K562 (cell line): Measurements from ENCODE around the gene SLC16A1. TPM values are rescaled to one million over a fixed set of nuclear protein-coding genes. Genes with fewer than 3 reads are reported as not detected.

Source experiments
- ATAC-seq: fragments of 200-7000 bp; cut with Tn5 transposase; 3 replicates; pipeline ENCODE4 v1.9.1; 2020; ENCODE audit warnings: moderate library complexity
- BruUV-seq: library from RNA; stranded (reverse); fragments of 400-500 nt; replicated peaks from 2 replicates; lab custom pipeline; 2021; lab: Mats Ljungman, UMichigan
- CTCF ChIA-PET: fragments of 300-600 bp; formaldehyde crosslinking; extraction: SDS; loops from one replicate; lab custom pipeline; 2021; ENCODE audit warnings: low intra/inter-chr PET ratio; lab: Yijun Ruan, JAX
- POLR2A ChIA-PET: fragments of 300-600, 350-650 bp; sonication (Branson Sonifier 250); formaldehyde crosslinking; extraction: SDS; loops from one replicate; lab custom pipeline; 2021; ENCODE audit warnings: antibody characterized with exemption, inconsistent platforms; lab: Yijun Ruan, JAX
- DNase-seq, 4 experiments: peaks; one replicate each; pipeline versions ENCODE4 v3.0.0 to v3.0.0-alpha.2; 2011 to 2018; ENCODE audit warnings: low spot score in 3 of 4, mixed read lengths in 3 of 4; ENCODE audit errors: extremely low read depth in 1 of 4
- FAIRE-seq: peaks from 2 replicates; lab custom pipeline; 2011; peaks lifted over from hg19 to GRCh38; lab: Jason Lieb, UNC
- H2AFZ ChIP-seq: 2 replicates; pipeline ENCODE4 v1.6.0; 2011; ENCODE audit warnings: low read depth, low read length, control low read depth, inconsistent platforms
- H3K27ac ChIP-seq: fragments of 200-600 bp; 3 replicates; pipeline ENCODE4 v1.8.0; 2011; ENCODE audit warnings: low read depth, mild to moderate bottlenecking, control low read depth, inconsistent platforms, low read length, moderate library complexity, mixed read lengths; ENCODE audit errors: extremely low read depth
- H3K27me3 ChIP-seq, 2 experiments: fragments of 300-600 bp in 1 of 2; 2 replicates in 1 of 2; 3 replicates in 1 of 2; pipeline versions ENCODE4 v1.6.0 to v1.8.0; 2011; ENCODE audit warnings: inconsistent platforms in 2 of 2, low read length in 2 of 2, mild to moderate bottlenecking in 1 of 2, mixed read lengths in 1 of 2, moderate library complexity in 1 of 2; ENCODE audit not compliant: control insufficient read depth in 2 of 2, insufficient read depth in 2 of 2
- H3K36me3 ChIP-seq: fragments of 300-600 bp; 3 replicates; pipeline ENCODE4 v1.8.0; 2011; ENCODE audit warnings: mild to moderate bottlenecking, low read length, inconsistent platforms; ENCODE audit not compliant: control insufficient read depth, insufficient read depth
- H3K4me1 ChIP-seq, 2 experiments: fragments of 200-600 bp in 1 of 2; replicated peaks in 1 of 2; 2 replicates in 1 of 2; 3 replicates in 1 of 2; pipeline versions ENCODE4 v1.5.1 to v1.8.0; 2011; ENCODE audit warnings: inconsistent platforms in 2 of 2, low read length in 2 of 2, mild to moderate bottlenecking in 1 of 2, mixed read lengths in 1 of 2, moderate library complexity in 1 of 2; ENCODE audit not compliant: control insufficient read depth in 2 of 2, insufficient read depth in 2 of 2
- H3K4me2 ChIP-seq: 2 replicates; pipeline ENCODE4 v1.6.1; 2011; ENCODE audit warnings: low read length, control low read depth, inconsistent platforms, mixed read lengths; ENCODE audit not compliant: insufficient read depth
- H3K4me3 ChIP-seq: fragments of 200-600 bp; sonication (generic), shearing (Covaris generic); 2 replicates; pipeline ENCODE4 v1.5.1; 2016; ENCODE audit warnings: control low read depth, inconsistent platforms
- H3K79me2 ChIP-seq: fragments of 200-600 bp; 3 replicates; pipeline ENCODE4 v1.8.0; 2011; ENCODE audit warnings: low read length, inconsistent platforms; ENCODE audit not compliant: control insufficient read depth, insufficient read depth
- H3K9ac ChIP-seq, 2 experiments: 2 replicates each; pipeline versions ENCODE4 v1.6.0 to v1.6.1; 2011; ENCODE audit warnings: low read depth in 2 of 2, low read length in 2 of 2, control low read depth in 1 of 2, inconsistent platforms in 1 of 2, mild to moderate bottlenecking in 1 of 2, mixed read lengths in 1 of 2; ENCODE audit not compliant: insufficient read depth in 1 of 2
- H3K9me1 ChIP-seq: one replicate; pipeline ENCODE4 v1.6.0; 2011; ENCODE audit warnings: inconsistent platforms, mild to moderate bottlenecking, low read length, moderate library complexity; ENCODE audit not compliant: control insufficient read depth, insufficient read depth
- H3K9me3 ChIP-seq: replicated peaks from 2 replicates; pipeline ENCODE4 v1.5.1; 2011; ENCODE audit warnings: low read depth, low read length, inconsistent platforms; ENCODE audit not compliant: control insufficient read depth, insufficient read depth
- H4K20me1 ChIP-seq: replicated peaks from 2 replicates; pipeline ENCODE4 v1.6.1; 2011; ENCODE audit warnings: low read length, inconsistent platforms, mixed read lengths; ENCODE audit not compliant: control insufficient read depth, insufficient read depth
- ETV5 ChIP-seq: sonication (generic); formaldehyde crosslinking; IDR thresholded peaks from 2 replicates; pipeline ENCODE4 v1.4.0; 2020; ENCODE audit warnings: low read depth, mild to moderate bottlenecking, missing genetic modification reagents
- ILF3 ChIP-seq: fragments of 450-650 bp; IDR thresholded peaks from 2 replicates; pipeline ENCODE4 v1.6.1; 2018; ENCODE audit warnings: antibody characterized with exemption, mild to moderate bottlenecking, moderate library complexity, borderline replicate concordance
- MYC ChIP-seq, 2 experiments: fragments of 250-450 bp in 1 of 2; sonication (Bioruptor Pico) in 1 of 2; IDR thresholded peaks; 2 replicates each; pipeline versions ENCODE4 v1.5.1 to v1.6.1; 2012 to 2021; ENCODE audit warnings: low read depth in 2 of 2, borderline replicate concordance in 1 of 2, improper control_type of control experiment in 1 of 2, low read length in 1 of 2, mild to moderate bottlenecking in 1 of 2, moderate library complexity in 1 of 2
- TOE1 ChIP-seq, 2 experiments: fragments of 450-650 bp in 1 of 2; sonication (generic) in 1 of 2; formaldehyde crosslinking in 1 of 2; IDR thresholded peaks; 2 replicates each; pipeline versions ENCODE4 v1.7.1 to v1.8.0; 2016 to 2022; ENCODE audit warnings: borderline replicate concordance in 2 of 2, mild to moderate bottlenecking in 2 of 2, antibody characterized with exemption in 1 of 2, inconsistent platforms in 1 of 2, low read depth in 1 of 2, missing genetic modification reagents in 1 of 2, moderate library complexity in 1 of 2
- U2AF2 ChIP-seq: fragments of 200-400 bp; formaldehyde crosslinking; optimal IDR thresholded peaks from 2 replicates; pipeline ENCODE3; 2017; ENCODE audit warnings: low read depth, mild to moderate bottlenecking, low read length
- ZEB2 ChIP-seq: fragments of 450-650 bp; IDR thresholded peaks from 2 replicates; pipeline ENCODE4 v1.6.1; 2016
- ZNF282 ChIP-seq: sonication (generic); formaldehyde crosslinking; IDR thresholded peaks from 2 replicates; pipeline ENCODE4 v1.8.1; 2023; ENCODE audit warnings: missing genetic modification reagents
- ZNF347 ChIP-seq: fragments of 450-650 bp; formaldehyde crosslinking; IDR thresholded peaks from 2 replicates; pipeline ENCODE4 v1.4.0; 2020; ENCODE audit warnings: low read depth, mild to moderate bottlenecking, moderate library complexity
- ZNF583 ChIP-seq: fragments of 250-450 bp; sonication (Bioruptor Pico); IDR thresholded peaks from 2 replicates; pipeline ENCODE4 v1.4.0; 2020
- WGBS: fragments of 100-300 bp; shearing (Covaris generic); methylation state at CpG from one replicate; pipeline ENCODE4 v1.1.6; 2016; ENCODE audit warnings: low coverage, mixed read lengths; ENCODE audit not compliant: insufficient coverage; ENCODE audit errors: missing lambda C conversion rate; 5-methylcytosine and 5-hydroxymethylcytosine counted together
- in situ Hi-C: fragments of 300-500 bp; cut with MboI; formaldehyde crosslinking; loops from 4 replicates; pipeline ENCODE4 v1.15.0; 2018; ENCODE audit warnings: inconsistent platforms, mixed read lengths
- intact Hi-C: fragments of 100-400 bp; cut with micrococcal nuclease; formaldehyde crosslinking; loops from 2 replicates; pipeline ENCODE4 v1.14.2; 2022
- polyA plus RNA-seq, 8 experiments: library from polyadenylated mRNA; depleted of rRNA in 4 of 8; stranded (reverse) in 5 of 8; unstranded in 3 of 8; fragments of >200 nt; fragmentation: Nextera tagmentation in 2 of 8; fragmentation: Illumina TruSeq in 1 of 8; extraction: Ambion mirVana in 2 of 8; extraction: Trizol in 1 of 8; gene quantifications; 2 replicates each; pipeline versions ENCODE4 v1.2.1 to v1.2.3, GENCODE V29; 2011 to 2014; ENCODE audit warnings: inconsistent platforms in 1 of 8, missing spikeins in 1 of 8
- total RNA-seq, 7 experiments: library from RNA; depleted of rRNA in 6 of 7; stranded (reverse); fragments of >200 nt in 6 of 7; fragmentation: Illumina TruSeq in 2 of 7; extraction: Trizol in 2 of 7; gene quantifications; 2 replicates each; pipeline versions ENCODE4 v1.2.1 to v1.2.3, GENCODE V29; 2011 to 2021; ENCODE audit warnings: low replicate concordance in 1 of 7
- TF ChIP-seq, protein P1 (sequence below): fragments of 250-450 bp; sonication (Bioruptor Pico); IDR thresholded peaks from 2 replicates; pipeline ENCODE4 v1.8.0; 2022; ENCODE audit warnings: moderate library complexity, mild to moderate bottlenecking, inconsistent platforms
- TF ChIP-seq, protein P2 (sequence below): fragments of 450-650 bp; IDR thresholded peaks from 2 replicates; pipeline ENCODE4 v1.6.1; 2017; ENCODE audit warnings: antibody characterized with exemption

The SLC16A1 gene
- total and polyA plus RNA-seq, 9 of the 15 experiments (the other 6 are each of a cell fraction or from before 2014, with no cell fraction given), result 73.1 to 244 (median 117) TPM

DNA sequence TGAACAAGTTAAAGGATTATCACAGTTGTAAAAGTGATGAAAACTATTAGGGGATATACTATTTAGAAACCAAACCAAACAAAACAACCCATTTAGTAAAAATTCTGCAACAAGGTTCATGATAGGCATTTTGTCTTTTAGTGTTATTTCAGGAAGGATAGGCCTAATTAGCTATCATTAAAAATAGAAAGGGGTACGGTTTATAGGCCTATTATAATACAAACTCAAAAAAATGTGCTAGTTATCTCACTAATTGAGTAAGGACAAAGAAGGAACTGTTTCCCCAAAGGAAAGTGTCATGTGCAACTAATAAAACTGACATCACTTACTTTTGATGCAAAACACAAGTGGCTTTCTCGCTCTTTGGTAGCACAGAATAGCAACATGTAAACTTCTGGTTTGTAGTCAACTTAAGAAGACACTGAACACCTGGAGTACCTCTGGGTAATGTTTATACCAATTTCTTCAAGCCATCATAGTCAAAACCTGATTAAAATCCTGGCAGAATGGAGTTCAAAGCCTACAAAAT lies 28.5 kb downstream of the SLC16A1 start:
- Histone ChIP-seq H3K9ac (no peak overlapping the region), H3K4me3 (no peak overlapping the region)
- POLR2A ChIA-PET, result interaction anchor here (1.5 to 5.6 kb wide), 3 partner anchors 8 to 14 kb away, joined by 3 to 44 read pairs (median 3); no protein-coding TSS in a partner anchor
- TF ChIP-seq ZNF583 (CRISPR knock-in tag) (no peak), MYC (IDR thresholded peaks at IDR 0.05; ENCODE audit: low read depth, low read length) (no peak), MYC (CRISPR knock-in tag; IDR thresholded peaks at IDR 0.05; ENCODE audit: borderline replicate concordance, low read depth) (no peak), ZNF282 (CRISPR knock-in tag) (no peak), TOE1 (IDR thresholded peaks at IDR 0.05; ENCODE audit: borderline replicate concordance) (no peak), TOE1 (CRISPR knock-in tag; IDR thresholded peaks at IDR 0.05; ENCODE audit: borderline replicate concordance, low read depth) (no peak), U2AF2 (no peak), ZNF347 (CRISPR knock-in tag) (no peak), ZEB2 (no peak), ETV5 (CRISPR knock-in tag) (no peak), ILF3 (no peak)
- TF ChIP-seq, protein P1, sequence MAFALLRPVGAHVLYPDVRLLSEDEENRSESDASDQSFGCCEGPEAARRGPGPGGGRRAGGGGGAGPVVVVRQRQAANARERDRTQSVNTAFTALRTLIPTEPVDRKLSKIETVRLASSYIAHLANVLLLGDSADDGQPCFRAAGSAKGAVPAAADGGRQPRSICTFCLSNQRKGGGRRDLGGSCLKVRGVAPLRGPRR, result no peak
- TF ChIP-seq, protein P2, sequence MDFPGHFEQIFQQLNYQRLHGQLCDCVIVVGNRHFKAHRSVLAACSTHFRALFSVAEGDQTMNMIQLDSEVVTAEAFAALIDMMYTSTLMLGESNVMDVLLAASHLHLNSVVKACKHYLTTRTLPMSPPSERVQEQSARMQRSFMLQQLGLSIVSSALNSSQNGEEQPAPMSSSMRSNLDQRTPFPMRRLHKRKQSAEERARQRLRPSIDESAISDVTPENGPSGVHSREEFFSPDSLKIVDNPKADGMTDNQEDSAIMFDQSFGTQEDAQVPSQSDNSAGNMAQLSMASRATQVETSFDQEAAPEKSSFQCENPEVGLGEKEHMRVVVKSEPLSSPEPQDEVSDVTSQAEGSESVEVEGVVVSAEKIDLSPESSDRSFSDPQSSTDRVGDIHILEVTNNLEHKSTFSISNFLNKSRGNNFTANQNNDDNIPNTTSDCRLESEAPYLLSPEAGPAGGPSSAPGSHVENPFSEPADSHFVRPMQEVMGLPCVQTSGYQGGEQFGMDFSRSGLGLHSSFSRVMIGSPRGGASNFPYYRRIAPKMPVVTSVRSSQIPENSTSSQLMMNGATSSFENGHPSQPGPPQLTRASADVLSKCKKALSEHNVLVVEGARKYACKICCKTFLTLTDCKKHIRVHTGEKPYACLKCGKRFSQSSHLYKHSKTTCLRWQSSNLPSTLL, result no peak
- TF ChIP-seq, all 486 proteins: peak for 0
- Histone ChIP-seq H4K20me1 (peaks cover 7% of the 10 kb centered on the region; the same call in 1 of the 2 replicates), H3K9me1 (no peaks in the 10 kb centered on the region), H3K79me2 (peaks cover 84% of the 10 kb centered on the region), H2AFZ (no peak overlapping the region), H3K27me3 (no peaks in the 10 kb centered on the region), H3K36me3 (peaks cover 84% of the 10 kb centered on the region), H3K4me1 (peaks cover 0 to 7% of the 10 kb centered on the region in 2 experiments; a peak in 1 of 5 replicates), H3K27ac (no peak overlapping the region), H3K4me2 (no peak overlapping the region), H3K9me3 (no peaks in the 10 kb centered on the region)
- ATAC-seq (no peak), FAIRE-seq (no peak), DNase-seq (no peak)
- intact Hi-C loops, result no loop called here
- CTCF ChIA-PET, result no interaction called here
- in situ Hi-C loops, result no loop called here
- TSS peak; percentile 11 for BruUV-seq
- 92% methylated on average over 2 of the region's 2 CpGs for WGBS
